ENCODE data around the gene DEPDC5.
"Not testable (repeated sequence)": the region's sequence is repeated elsewhere in the genome, so short reads cannot be mapped to it uniquely, and the experiment has no call there.

DEPDC5 gene

GRCh38 chr22:31750365-31751284 lies 3.2 kb upstream of the DEPDC5 start:
- no peaks in the 10 kb centered on the region for H3K27me3 Mint-ChIP-seq (ENCODE audit: low read depth, poor library complexity)
- H3K27ac Mint-ChIP-seq, result peak overlapping the region; percentile 15
- H3K9me3 Mint-ChIP-seq, result no peaks in the 10 kb centered on the region
- TF ChIP-seq CTCF (IDR thresholded peaks at IDR 0.05), result no peak
- H3K36me3 Mint-ChIP-seq (ENCODE audit: low read depth), result peaks cover 18% of the 10 kb centered on the region
- H3K4me3 Mint-ChIP-seq, result peak overlapping the region; percentile 93
- H3K4me1 Mint-ChIP-seq, result peaks cover 65% of the 10 kb centered on the region
- DNase-seq, result no peak

- no peaks in the 10 kb centered on the region for H3K27me3 Mint-ChIP-seq (ENCODE audit: low read depth, poor library complexity)
- H3K9me3 Mint-ChIP-seq, result no peaks in the 10 kb centered on the region
- DNase-seq, result no peak
- no peak for TF ChIP-seq CTCF (IDR thresholded peaks at IDR 0.05)
- peak overlapping the region; percentile 100 for H3K27ac Mint-ChIP-seq
- H3K4me3 Mint-ChIP-seq, result peak overlapping the region; percentile 86
- H3K4me1 Mint-ChIP-seq, result peaks cover 63% of the 10 kb centered on the region
- H3K36me3 Mint-ChIP-seq (ENCODE audit: low read depth), result peaks cover 7% of the 10 kb centered on the region
Measured at GRCh38 chr22:31752096-31752847, 1.5 kb upstream of the DEPDC5 start.

- no peak for TF ChIP-seq CTCF (IDR thresholded peaks at IDR 0.05)
Measured at GRCh38 chr22:31753005-31753633, 700 bp upstream of the DEPDC5 start.

GRCh38 chr22:31754813-31755212 lies 994 bp downstream of the DEPDC5 start:
- Mint-ChIP-seq H3K4me3 (peak overlapping the region; percentile 86), H3K4me1 (peaks cover 43% of the 10 kb centered on the region), H3K27me3 (ENCODE audit: low read depth, poor library complexity) (no peaks in the 10 kb centered on the region), H3K36me3 (ENCODE audit: low read depth) (no peaks in the 10 kb centered on the region), H3K9me3 (no peaks in the 10 kb centered on the region), H3K27ac (peak overlapping the region; percentile 19)
- TF ChIP-seq CTCF (IDR thresholded peaks at IDR 0.05), result no peak
- DNase-seq, result no peak

More at GRCh38 chr22:31753005-31753633, 700 bp upstream of the DEPDC5 start:
- peak overlapping the region; percentile 100 for H3K27ac Mint-ChIP-seq
- H3K9me3 Mint-ChIP-seq, result no peaks in the 10 kb centered on the region
- peak; percentile 80 for DNase-seq
- H3K4me1 Mint-ChIP-seq, result peaks cover 54% of the 10 kb centered on the region
- no peaks in the 10 kb centered on the region for H3K27me3 Mint-ChIP-seq (ENCODE audit: low read depth, poor library complexity)
- H3K4me3 Mint-ChIP-seq, result peak overlapping the region; percentile 86
- H3K36me3 Mint-ChIP-seq (ENCODE audit: low read depth), result no peaks in the 10 kb centered on the region

- no peaks in the 10 kb centered on the region for H3K9me3 Mint-ChIP-seq
- no peak for DNase-seq
- H3K36me3 Mint-ChIP-seq (ENCODE audit: low read depth), result peaks cover 19% of the 10 kb centered on the region
- TF ChIP-seq CTCF (IDR thresholded peaks at IDR 0.05), result no peak
- H3K4me3 Mint-ChIP-seq, result no peak overlapping the region
- no peaks in the 10 kb centered on the region for H3K27me3 Mint-ChIP-seq (ENCODE audit: low read depth, poor library complexity)
- H3K4me1 Mint-ChIP-seq, result peaks cover 29% of the 10 kb centered on the region
- H3K27ac Mint-ChIP-seq, result no peak overlapping the region
Measured at GRCh38 chr22:31757265-31757664, 3.4 kb downstream of the DEPDC5 start.

GRCh38 chr22:31758860-31759259 lies 5.0 kb downstream of the DEPDC5 start:
- not testable (repeated sequence) for DNase-seq; H3K4me3 Mint-ChIP-seq; H3K27ac Mint-ChIP-seq; H3K9me3 Mint-ChIP-seq; H3K27me3 Mint-ChIP-seq (ENCODE audit: low read depth, poor library complexity)
- Mint-ChIP-seq H3K36me3 (ENCODE audit: low read depth) (peaks cover 19% of the 10 kb centered on the region), H3K4me1 (peaks cover 16% of the 10 kb centered on the region)
